HepG2 (cell line): ENCODE data around the gene COQ9. TPM values are rescaled to one million over a fixed set of nuclear protein-coding genes. Genes with fewer than 3 reads are reported as not detected.

Experiments used
- AHR ChIP-seq: IDR thresholded peaks from 2 replicates; pipeline ENCODE4 v1.6.1; 2018; ENCODE audit warnings: missing genetic modification reagents, missing compliant biosample characterization
- ATF2 ChIP-seq: sonication (generic); formaldehyde crosslinking; IDR thresholded peaks from 2 replicates; pipeline ENCODE4 v1.4.0; 2020; ENCODE audit warnings: missing genetic modification reagents
- ATM ChIP-seq: fragments of 450-650 bp; IDR thresholded peaks from 2 replicates; pipeline ENCODE4 v1.7.1; 2017; ENCODE audit warnings: mild to moderate bottlenecking, borderline replicate concordance
- CHCHD3 ChIP-seq: sonication (generic); formaldehyde crosslinking; IDR thresholded peaks from 2 replicates; pipeline ENCODE4 v1.8.0; 2022; ENCODE audit warnings: mild to moderate bottlenecking, missing genetic modification reagents, moderate library complexity
- ELF4 ChIP-seq: sonication (generic); formaldehyde crosslinking; IDR thresholded peaks from 2 replicates; pipeline ENCODE4 v1.5.0; 2020; ENCODE audit warnings: missing genetic modification reagents, mild to moderate bottlenecking, moderate library complexity, borderline replicate concordance
- FLYWCH1 ChIP-seq: sonication (generic); formaldehyde crosslinking; IDR thresholded peaks from 2 replicates; pipeline ENCODE4 v1.8.1; 2023; ENCODE audit warnings: mild to moderate bottlenecking, missing genetic modification reagents
- GABPB1 ChIP-seq: IDR thresholded peaks from 2 replicates; pipeline ENCODE4 v1.6.1; 2016; ENCODE audit warnings: mild to moderate bottlenecking, missing genetic modification reagents, moderate library complexity, missing compliant biosample characterization
- HNF4G ChIP-seq, 2 experiments: sonication (generic) in 1 of 2; formaldehyde crosslinking in 1 of 2; IDR thresholded peaks; 2 replicates each; pipeline versions ENCODE4 v1.4.0 to v1.6.1; 2011 to 2020; ENCODE audit warnings: borderline replicate concordance in 2 of 2, low read depth in 2 of 2, mild to moderate bottlenecking in 2 of 2, low read length in 1 of 2, missing genetic modification reagents in 1 of 2, moderate library complexity in 1 of 2
- MIXL1 ChIP-seq: IDR thresholded peaks from 2 replicates; pipeline ENCODE4 v1.6.1; 2016
- MTF2 ChIP-seq: sonication (generic); formaldehyde crosslinking; IDR thresholded peaks from 2 replicates; pipeline ENCODE4 v1.5.0; 2020; ENCODE audit warnings: missing genetic modification reagents, borderline replicate concordance
- SP5 ChIP-seq: IDR thresholded peaks from 2 replicates; pipeline ENCODE4 v1.6.1; 2016; ENCODE audit warnings: low read depth, borderline replicate concordance
- TP53 ChIP-seq: sonication (generic); formaldehyde crosslinking; conservative IDR thresholded peaks from 2 replicates; pipeline ENCODE4 v1.4.0; 2020; ENCODE audit warnings: missing genetic modification reagents
- polyA plus RNA-seq, 8 experiments: library from polyadenylated mRNA; depleted of rRNA in 3 of 8; stranded (reverse) in 7 of 8; unstranded in 1 of 8; fragments of >200 nt; fragmentation: Illumina TruSeq in 4 of 8; extraction: Trizol in 4 of 8; gene quantifications; 2 replicates each; pipeline versions ENCODE4 v1.2.1 to v1.2.3, GENCODE V29; 2011 to 2016; ENCODE audit warnings: low read depth in 4 of 8, missing spikeins in 1 of 8, mixed read lengths in 1 of 8; ENCODE audit not compliant: insufficient read depth in 1 of 8
- total RNA-seq, 5 experiments: library from RNA; depleted of rRNA; stranded (reverse); fragments of >200 nt; fragmentation: Illumina TruSeq; extraction: Trizol; gene quantifications; 2 replicates each; pipeline ENCODE4 v1.2.3, GENCODE V29; 2016; ENCODE audit warnings: low read depth in 1 of 5
- TF ChIP-seq, protein P1 (sequence below): sonication (generic); formaldehyde crosslinking; IDR thresholded peaks from 2 replicates; pipeline ENCODE4 v1.4.0; 2020; ENCODE audit warnings: missing genetic modification reagents
- TF ChIP-seq, protein P2 (sequence below): fragments of 450-650 bp; IDR thresholded peaks from 2 replicates; pipeline ENCODE4 v1.6.1; 2017; ENCODE audit warnings: mild to moderate bottlenecking
- TF ChIP-seq, protein P3 (sequence below), 2 experiments: sonication (generic) in 1 of 2; formaldehyde crosslinking in 1 of 2; IDR thresholded peaks; 2 replicates each; pipeline versions ENCODE4 v1.5.1 to v1.6.1; 2011 to 2020; ENCODE audit warnings: borderline replicate concordance in 1 of 2, low read depth in 1 of 2, low read length in 1 of 2, mild to moderate bottlenecking in 1 of 2, missing genetic modification reagents in 1 of 2, moderate library complexity in 1 of 2
- TF ChIP-seq, protein P4 (sequence below): IDR thresholded peaks from 2 replicates; pipeline ENCODE4 v1.6.1; 2016; ENCODE audit warnings: missing compliant biosample characterization, missing genetic modification reagents, borderline replicate concordance

Gene COQ9
- total and polyA plus RNA-seq, 2 of the 13 experiments (the other 11 are each of a cell fraction or from before 2014, with no cell fraction given) = 57.5 to 108 TPM

GRCh38 chr16:57462209-57462977 lies 15.1 kb downstream of the COQ9 start, which contains the start of gene POLR2C (continued):
- TF ChIP-seq, protein P1, sequence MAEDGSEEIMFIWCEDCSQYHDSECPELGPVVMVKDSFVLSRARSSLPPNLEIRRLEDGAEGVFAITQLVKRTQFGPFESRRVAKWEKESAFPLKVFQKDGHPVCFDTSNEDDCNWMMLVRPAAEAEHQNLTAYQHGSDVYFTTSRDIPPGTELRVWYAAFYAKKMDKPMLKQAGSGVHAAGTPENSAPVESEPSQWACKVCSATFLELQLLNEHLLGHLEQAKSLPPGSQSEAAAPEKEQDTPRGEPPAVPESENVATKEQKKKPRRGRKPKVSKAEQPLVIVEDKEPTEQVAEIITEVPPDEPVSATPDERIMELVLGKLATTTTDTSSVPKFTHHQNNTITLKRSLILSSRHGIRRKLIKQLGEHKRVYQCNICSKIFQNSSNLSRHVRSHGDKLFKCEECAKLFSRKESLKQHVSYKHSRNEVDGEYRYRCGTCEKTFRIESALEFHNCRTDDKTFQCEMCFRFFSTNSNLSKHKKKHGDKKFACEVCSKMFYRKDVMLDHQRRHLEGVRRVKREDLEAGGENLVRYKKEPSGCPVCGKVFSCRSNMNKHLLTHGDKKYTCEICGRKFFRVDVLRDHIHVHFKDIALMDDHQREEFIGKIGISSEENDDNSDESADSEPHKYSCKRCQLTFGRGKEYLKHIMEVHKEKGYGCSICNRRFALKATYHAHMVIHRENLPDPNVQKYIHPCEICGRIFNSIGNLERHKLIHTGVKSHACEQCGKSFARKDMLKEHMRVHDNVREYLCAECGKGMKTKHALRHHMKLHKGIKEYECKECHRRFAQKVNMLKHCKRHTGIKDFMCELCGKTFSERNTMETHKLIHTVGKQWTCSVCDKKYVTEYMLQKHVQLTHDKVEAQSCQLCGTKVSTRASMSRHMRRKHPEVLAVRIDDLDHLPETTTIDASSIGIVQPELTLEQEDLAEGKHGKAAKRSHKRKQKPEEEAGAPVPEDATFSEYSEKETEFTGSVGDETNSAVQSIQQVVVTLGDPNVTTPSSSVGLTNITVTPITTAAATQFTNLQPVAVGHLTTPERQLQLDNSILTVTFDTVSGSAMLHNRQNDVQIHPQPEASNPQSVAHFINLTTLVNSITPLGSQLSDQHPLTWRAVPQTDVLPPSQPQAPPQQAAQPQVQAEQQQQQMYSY (CRISPR knock-in tag) = peak; percentile 62; the same call in 1 of the 2 replicates
- TF ChIP-seq ELF4 (no peak), ATM (no peak), TP53 (peak; percentile 82), HNF4G (IDR thresholded peaks at IDR 0.05; ENCODE audit: borderline replicate concordance, low read depth, low read length) (no peak), HNF4G (CRISPR knock-in tag; IDR thresholded peaks at IDR 0.05; ENCODE audit: borderline replicate concordance, low read depth) (peak; percentile 86), SP5 (no peak; the same call in 1 of the 2 replicates), MIXL1 (CRISPR knock-in tag) (peak; percentile 94), MTF2 (CRISPR knock-in tag) (peak; percentile 87), AHR (peak; percentile 82; the same call in 1 of the 2 replicates), ATF2 (CRISPR knock-in tag) (peak; percentile 89), GABPB1 (CRISPR knock-in tag) (peak; percentile 99), FLYWCH1 (CRISPR knock-in tag) (no peak), CHCHD3 (CRISPR knock-in tag) (no peak)
- TF ChIP-seq, protein P2, sequence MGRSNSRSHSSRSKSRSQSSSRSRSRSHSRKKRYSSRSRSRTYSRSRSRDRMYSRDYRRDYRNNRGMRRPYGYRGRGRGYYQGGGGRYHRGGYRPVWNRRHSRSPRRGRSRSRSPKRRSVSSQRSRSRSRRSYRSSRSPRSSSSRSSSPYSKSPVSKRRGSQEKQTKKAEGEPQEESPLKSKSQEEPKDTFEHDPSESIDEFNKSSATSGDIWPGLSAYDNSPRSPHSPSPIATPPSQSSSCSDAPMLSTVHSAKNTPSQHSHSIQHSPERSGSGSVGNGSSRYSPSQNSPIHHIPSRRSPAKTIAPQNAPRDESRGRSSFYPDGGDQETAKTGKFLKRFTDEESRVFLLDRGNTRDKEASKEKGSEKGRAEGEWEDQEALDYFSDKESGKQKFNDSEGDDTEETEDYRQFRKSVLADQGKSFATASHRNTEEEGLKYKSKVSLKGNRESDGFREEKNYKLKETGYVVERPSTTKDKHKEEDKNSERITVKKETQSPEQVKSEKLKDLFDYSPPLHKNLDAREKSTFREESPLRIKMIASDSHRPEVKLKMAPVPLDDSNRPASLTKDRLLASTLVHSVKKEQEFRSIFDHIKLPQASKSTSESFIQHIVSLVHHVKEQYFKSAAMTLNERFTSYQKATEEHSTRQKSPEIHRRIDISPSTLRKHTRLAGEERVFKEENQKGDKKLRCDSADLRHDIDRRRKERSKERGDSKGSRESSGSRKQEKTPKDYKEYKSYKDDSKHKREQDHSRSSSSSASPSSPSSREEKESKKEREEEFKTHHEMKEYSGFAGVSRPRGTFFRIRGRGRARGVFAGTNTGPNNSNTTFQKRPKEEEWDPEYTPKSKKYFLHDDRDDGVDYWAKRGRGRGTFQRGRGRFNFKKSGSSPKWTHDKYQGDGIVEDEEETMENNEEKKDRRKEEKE = no peak
- TF ChIP-seq, protein P3, sequence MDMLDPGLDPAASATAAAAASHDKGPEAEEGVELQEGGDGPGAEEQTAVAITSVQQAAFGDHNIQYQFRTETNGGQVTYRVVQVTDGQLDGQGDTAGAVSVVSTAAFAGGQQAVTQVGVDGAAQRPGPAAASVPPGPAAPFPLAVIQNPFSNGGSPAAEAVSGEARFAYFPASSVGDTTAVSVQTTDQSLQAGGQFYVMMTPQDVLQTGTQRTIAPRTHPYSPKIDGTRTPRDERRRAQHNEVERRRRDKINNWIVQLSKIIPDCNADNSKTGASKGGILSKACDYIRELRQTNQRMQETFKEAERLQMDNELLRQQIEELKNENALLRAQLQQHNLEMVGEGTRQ (IDR thresholded peaks at IDR 0.05; ENCODE audit: low read depth, low read length) = no peak
- TF ChIP-seq, protein P3 (CRISPR knock-in tag; IDR thresholded peaks at IDR 0.05; ENCODE audit: borderline replicate concordance) = no peak
- TF ChIP-seq, protein P4, sequence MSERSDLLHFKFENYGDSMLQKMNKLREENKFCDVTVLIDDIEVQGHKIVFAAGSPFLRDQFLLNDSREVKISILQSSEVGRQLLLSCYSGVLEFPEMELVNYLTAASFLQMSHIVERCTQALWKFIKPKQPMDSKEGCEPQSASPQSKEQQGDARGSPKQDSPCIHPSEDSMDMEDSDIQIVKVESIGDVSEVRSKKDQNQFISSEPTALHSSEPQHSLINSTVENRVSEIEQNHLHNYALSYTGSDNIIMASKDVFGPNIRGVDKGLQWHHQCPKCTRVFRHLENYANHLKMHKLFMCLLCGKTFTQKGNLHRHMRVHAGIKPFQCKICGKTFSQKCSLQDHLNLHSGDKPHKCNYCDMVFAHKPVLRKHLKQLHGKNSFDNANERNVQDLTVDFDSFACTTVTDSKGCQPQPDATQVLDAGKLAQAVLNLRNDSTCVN (CRISPR knock-in tag) = peak; percentile 93
